HG02798 (cell line): ENCODE measurements around the gene PLCB1.
"Not testable (repeated sequence)": the region's sequence is repeated elsewhere in the genome, so short reads cannot be mapped to it uniquely, and the experiment has no call there.

Experiments
- ATAC-seq: cut with Tn5 transposase; IDR thresholded peaks from one replicate; pipeline ENCODE4 v1.9.1; 2021; ENCODE audit warnings: mild to moderate bottlenecking; ENCODE audit not compliant: unreplicated experiment, poor library complexity

Gene PLCB1

DNA sequence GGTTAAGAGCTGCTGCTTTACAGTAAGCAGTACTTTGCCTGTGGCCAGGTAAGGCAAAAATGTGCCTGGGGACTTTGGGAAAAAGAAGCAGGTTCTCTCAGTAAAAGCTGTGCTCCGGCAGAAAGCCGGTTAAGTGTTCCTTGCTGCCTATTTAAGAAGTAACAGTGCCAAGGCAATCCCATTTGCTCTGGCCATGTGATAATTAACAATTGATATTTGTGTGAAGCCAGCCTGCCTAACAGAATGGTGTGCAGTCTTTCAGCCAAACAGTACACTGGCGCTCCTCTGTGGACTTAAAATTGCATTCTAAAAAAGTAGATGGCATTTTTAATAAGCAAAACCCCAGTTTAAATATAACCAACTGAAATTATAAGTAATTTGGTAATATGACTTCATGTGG, 430.3 kb downstream of the PLCB1 start:
- ATAC-seq: no peak

DNA sequence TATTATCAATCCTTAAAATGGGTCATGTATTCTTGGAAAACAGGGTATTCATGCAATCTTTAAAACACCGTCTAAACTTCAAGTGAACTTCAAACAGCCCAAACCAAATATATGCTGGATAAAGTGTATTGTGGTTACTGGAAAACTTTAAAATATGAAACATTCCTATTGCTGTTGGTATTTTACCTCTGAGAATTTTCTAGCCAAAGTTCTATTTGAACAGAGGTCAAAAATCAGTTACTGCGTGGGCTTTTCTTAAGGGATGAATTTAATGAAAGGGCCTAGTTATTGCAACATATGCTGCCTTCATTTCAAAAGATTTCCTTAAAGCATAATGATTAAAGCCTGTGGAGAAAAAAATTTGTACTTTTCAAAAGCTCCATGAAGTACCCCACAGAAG, 436.0 kb downstream of the PLCB1 start:
- ATAC-seq: no peak

DNA sequence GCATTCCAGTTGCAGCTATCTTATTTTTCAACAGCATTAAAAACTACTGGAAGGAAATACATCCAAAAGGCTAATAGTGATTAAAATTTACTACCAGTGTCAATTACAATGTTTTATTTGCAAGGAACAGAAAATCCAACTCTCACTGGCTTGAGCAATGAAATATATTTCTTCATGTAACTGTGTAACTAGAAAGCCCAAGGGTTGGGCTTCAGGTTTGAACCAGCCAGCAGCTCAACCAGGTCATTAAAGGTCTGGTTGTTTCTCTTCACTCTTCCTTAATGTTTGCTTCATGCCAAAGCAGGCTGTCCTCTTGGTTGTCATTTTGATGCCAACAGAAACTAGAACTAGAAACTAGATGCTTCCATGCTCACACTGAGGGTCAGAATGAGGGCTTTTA, 437.7 kb downstream of the PLCB1 start:
- ATAC-seq: no peak

DNA sequence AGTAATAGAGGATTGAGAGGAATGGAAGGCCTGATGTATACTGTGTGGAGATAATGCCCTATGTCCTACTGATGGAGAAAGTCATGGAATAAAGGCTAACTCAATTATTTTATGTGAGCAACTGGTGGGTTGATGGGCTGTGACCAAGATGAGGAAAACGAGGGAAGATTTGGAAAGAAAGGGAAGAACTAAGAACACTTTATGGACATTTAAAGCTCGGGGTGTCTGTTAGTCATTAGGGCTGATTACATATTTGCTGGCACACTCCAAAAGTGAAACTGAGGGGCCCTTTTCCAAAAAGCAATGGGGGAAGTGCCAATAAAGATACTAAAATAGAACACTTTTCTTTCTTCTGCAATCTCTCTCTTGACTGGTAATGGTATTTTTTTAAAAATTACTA, 439.5 kb downstream of the PLCB1 start:
- ATAC-seq: no peak

DNA sequence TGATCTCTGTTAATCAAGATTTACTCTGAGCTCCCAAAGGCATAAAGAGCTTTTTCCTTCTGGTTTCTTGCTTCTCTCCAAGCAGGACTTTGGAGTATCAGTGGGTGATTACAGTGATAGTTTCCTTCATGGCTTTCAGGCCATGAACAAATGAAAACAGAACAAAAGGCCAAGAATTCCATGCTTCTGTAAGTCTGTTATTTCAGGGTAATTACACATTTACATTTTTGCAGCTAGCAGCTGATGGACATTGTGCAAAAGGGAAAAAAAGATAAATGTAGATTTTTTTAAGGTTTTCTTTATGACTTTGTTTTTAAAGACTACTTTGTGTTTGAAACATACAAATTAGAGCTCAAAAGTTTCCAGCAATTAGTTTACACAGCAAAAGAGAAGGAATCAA, 441.6 kb downstream of the PLCB1 start:
- ATAC-seq: no peak

DNA sequence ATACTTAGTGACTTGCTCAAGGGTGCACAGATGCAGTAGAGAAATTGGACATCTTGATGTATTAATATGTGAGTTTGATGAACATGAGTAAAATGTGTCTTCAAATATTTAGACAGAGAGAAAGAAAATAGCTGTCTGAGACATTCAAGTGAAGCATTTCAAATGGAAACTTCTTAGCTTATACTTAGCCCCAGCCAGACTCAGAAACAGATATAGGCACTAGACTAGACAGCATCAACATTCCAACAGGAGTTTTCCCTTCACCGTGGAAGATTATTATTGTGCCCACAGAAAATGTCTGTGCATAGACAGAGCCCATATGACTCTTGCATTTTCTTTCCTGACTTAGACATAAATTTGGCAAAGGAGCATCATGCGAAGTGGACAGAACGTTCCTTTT, 443.0 kb downstream of the PLCB1 start:
- ATAC-seq: no peak

DNA sequence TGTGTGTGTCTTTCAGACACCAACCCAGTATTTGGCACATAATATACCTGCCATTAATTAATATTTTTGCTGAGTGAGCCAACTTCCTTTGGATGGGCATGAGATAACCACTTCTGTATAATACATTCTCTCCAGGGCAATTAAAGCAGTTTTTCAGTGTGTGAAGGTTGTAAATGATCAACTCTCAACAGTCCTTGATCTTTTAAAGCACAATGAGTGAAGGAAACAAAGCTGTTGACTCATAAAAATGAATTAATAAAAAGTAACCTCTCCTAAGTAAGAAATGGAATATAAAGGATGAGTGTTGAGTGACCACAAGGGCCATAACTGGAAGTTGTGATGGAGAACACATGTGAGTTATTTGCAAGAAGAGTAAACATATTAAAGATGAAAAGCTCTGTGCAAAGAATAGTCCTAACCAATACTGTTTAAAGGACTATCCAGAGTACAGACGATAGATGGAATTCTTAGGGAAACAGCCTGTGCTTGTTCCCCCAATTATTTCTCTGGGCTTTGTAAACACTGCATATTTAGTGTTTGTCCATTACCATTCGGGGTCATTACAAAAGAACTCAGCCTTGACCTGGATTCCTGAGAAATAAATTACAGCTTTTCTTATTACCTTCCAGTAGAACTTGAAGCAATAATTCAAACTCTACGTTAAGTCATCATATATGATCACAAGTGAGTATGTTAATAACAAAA, 446.2 kb downstream of the PLCB1 start:
- no peak for ATAC-seq

DNA sequence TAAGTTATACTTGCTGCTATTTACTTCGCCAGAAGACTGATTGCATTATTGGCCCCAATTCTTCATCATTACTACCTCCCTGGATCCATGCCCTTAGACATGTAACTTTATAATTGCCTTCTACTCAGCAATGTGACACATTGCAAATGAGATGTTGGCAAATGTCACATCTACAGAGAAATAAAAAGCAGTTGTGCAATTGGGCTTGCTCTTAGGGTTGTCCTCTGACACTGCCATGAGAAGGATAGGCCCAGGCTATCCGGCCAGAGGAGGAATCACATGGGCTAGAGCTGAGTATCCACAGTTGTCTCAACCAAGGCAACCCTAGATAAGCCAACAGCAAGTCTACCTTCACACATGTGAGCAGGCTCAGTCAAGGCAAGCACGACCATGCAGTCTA, 447.0 kb downstream of the PLCB1 start:
- ATAC-seq: no peak

DNA sequence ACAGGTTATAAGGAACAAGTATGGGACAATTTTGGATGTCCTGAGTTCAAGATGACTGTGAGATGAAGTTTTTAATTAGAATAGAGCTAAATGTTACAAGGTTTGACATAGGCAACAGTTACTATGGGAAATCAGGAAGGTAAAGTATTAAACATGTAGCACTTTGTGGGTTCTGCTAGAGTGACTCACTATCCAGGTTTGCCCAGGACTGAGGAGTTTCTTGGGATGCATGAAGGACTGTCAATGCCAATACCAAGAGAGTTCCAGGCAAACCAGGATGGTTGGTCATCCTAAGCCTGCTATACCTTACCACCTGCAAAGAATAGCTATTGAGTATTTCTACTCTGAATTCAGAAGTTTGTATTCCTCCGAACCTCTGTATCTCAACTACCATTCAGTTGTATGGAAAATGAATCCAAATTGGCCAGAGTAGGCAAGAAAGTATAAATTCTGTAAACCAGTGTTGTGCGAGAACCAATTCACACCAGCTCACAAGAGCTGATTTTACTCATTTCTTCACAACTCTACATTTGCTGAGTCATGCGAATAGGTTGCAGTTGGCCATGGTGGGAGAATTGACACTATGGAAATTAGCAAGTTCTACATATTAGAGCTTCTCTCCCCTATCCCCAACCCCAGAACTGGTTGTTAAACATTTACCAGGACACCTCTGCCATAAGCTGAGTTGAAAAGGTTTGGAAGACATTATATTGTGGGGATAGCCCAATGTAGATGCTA, 449.5 kb downstream of the PLCB1 start:
- no peak for ATAC-seq

DNA sequence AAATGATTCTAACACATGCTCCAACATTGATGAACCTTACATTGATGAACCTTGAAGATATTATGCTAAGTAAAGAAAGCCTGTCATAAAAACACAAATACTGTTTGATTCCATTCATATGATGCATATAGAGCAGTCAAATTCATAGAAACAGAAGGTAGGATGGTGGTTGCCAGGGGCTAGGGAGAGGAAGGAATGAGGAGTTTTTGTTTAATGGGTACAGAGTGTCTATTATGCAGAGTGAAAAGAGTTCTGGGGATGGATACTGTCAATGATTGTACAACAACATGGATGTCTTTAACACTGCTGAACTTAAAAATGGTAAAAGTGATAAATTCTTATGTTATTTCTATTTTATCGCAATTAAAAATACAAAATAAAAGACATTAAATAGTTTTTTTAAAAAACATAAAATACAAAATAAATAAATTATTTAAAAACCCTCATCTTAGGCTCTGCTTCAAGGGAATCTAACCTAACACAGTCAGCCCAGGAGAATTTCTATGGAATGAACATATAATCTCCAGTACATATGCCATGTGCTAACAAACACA, 451.0 kb downstream of the PLCB1 start:
- ATAC-seq: no peak

DNA sequence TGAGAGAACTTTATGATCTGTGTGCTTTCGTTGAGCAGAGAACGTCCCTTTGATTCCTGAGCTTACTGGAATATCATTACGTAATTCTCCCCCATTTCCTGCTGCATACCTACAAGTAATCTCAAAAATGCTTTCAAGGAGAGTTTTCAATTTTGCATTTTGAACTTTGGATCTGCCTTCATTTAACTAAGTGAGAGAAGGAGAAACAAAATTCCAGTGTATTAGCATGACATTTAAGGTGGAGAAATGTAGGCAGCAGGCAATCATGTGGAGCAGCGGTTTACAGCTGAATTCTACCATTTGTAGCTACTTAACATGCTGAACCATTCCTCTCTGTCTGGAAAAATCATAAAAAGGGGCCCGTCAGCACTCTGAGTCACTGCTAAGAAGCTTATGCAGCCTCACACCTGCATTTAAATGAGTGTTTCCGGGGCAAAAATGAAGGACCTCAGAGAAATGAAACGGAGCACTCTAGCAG, 451.5 kb downstream of the PLCB1 start:
- no peak for ATAC-seq

DNA sequence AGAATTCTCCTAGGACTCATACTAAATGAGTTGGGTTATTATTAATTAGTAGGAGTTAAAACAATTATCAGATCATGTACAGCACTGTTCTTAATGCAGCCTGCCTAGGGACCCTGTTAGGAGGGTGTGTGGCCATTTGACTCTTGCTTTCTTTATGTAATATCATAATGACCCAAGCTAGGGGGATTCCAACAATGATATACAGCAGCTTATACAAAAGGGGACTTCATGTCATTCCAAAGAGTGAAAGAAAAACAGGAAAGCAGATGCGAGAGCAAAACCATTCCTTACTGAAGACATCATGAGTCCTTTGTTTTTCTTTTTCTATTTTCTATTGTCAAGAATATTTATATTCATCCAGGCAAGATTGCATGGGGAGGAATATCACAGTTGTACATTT, 455.2 kb downstream of the PLCB1 start:
- no peak for ATAC-seq

DNA sequence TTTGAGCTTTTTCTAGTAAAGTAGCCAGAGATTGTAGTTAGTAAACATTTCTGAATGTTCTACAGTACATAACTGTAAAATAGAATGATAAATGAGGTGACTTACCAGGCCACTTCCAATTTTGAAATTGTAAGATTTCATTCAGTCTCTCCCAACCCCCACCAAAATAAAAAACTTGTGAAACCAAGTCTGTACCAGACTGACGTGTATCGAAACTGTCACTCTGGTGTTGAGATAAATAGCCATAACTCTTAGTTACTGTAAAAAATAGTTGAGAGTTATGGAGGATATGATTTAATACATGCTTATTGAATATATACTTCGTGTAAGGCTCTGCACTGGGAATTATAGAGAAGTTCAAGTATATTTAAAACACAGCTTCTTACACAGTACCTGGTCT, 455.7 kb downstream of the PLCB1 start:
- no peak for ATAC-seq

DNA sequence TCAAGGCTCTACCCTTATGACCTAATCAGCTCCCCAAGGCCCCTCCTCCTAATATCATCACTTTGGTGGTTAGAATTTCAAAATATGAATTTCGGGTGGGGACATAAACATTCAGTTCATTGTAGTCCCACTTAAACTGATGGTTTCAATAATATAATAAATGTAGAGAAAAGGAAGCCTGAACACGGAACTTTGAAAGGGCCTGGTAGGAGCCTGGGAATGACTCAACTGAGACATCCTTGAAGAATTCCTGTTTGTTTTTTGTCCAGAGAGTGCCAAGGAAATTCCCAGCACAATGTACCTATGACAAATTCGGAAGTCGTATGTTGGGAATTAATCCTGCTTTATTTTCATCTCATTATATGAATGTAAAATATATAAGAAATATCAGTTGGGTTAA, 457.9 kb downstream of the PLCB1 start:
- no peak for ATAC-seq

DNA sequence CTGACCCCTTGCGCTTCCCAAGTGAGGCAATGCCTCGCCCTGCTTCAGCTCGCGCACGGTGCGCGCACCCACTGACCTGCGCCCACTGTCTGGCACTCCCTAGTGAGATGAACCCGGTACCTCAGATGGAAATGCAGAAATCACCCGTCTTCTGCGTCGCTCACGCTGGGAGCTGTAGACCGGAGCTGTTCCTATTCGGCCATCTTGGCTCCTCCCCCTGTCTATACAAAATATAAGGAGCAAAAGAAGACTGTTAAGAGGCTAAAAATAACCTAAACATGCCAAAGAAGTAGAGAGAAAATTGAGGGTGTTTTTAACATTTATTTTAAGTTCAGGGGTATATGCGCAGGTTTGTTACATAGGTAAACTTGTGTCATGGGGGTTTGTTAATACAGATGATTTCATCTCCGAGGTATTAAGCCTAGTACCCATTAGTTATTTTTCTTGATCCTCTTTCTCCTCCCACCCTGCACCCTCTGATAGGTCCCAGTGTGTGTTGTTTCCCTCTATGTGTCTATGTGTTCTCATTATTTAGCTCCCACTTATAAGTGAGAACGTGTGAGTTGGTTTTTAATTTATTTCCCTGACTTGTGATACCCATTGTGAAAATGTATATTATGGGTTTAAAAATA, 469.0 kb downstream of the PLCB1 start:
- not testable (repeated sequence) for ATAC-seq

DNA sequence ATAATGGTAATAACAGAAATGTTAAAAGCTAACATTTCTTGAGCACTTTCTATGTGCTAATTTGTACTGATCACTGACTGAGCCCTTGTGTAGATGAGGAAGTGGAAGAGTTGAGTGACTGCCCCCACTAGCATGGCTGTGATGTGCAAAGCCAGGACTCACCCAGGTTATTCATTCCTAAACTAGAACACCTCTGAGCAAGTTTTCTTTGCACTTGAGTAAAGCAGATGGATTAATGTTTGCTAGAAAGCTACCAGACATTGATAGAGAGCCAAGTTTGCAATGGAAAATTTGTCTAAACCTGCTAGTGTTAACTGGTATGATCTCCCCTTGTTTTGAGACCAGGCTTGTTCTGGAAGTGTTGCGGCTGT, 469.5 kb downstream of the PLCB1 start:
- ATAC-seq: peak; percentile 88

DNA sequence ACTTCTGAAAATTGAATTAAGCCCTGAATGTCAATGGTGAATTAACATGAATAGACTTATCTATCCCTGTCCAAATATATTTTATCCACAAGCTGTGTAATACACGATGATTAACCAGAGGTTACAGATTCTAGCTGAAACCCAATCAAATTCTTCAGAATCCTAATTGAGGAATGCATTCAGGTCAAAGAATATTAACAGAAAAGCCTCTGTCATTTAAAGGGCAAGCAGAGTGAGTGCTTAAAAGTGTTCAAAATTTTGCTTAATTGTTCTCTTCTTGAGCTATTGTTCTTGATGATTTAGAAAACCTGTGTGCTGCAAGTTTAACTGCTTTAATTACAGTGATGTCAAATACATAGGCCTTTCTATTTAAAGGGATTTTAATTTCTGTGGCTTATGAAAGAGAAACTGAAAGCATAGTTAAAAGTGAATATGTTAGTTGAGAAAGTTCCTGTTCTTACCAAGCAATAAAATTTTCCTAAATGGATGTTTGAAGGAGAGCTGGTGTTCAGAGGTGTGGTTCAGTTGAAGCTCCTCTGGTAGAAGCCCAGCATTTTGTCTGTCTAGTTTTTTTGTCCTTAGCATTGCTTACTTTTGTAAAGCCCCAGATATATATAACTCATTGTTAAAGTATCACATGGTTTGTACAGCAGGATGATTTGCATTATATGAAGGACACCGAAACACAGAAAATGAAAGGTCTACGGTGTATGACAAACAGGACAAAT, 470.5 kb downstream of the PLCB1 start:
- ATAC-seq: peak; percentile 86

DNA sequence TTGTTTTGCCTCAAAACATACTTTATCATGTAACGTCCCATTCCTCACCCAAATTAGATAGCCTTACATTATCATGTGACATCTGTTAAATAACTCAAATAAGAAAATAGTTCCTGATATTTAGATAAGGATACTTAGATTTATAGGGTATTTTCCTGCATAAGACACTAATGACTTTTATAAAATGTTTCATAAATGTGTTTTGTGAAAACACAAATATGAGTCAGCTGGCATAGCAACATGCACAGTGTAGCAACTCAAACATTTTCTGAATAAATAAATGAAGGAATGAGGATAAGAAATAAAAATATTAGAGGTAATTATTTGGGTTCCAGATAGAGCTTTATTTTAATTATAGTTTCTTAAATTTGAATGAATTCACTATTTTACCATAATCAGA, 476.4 kb downstream of the PLCB1 start:
- ATAC-seq: no peak

DNA sequence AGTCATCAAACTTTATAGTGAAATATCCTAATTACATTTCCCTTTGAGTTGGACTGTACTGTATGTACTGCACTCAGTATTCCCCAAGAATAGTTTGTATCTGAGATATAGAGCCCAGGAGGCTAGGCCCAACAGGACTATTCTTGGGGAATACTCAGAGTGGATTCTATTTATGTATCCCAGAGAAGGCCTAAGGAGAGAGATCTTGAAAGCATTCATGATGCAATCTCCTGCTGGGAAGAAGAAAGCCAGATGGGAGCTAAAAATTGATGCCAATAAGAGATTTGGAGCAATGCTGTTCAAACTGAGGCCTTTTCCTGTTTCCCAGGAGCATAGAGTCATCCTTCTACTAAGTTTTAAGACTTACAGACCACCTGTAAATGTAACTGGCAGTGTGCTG, 484.7 kb downstream of the PLCB1 start:
- no peak for ATAC-seq

DNA sequence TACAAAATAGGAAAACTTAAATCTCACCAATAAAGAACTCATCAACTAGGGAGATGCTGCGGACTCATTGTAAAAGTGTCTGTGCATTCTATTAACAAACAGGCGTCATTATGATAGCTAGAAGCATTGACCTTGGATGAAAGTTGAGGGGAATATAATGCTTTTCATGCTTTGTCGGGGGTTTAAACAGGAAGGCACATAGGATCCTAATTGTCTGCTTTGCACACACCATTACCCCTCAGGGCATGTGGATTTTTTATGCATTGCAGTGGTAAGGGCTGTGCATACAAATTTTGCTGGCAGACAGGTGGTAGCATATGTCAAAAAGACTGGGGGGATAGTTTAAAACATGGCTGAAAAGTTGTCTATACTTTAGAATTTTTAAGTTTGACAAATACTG, 488.9 kb downstream of the PLCB1 start:
- no peak for ATAC-seq

DNA sequence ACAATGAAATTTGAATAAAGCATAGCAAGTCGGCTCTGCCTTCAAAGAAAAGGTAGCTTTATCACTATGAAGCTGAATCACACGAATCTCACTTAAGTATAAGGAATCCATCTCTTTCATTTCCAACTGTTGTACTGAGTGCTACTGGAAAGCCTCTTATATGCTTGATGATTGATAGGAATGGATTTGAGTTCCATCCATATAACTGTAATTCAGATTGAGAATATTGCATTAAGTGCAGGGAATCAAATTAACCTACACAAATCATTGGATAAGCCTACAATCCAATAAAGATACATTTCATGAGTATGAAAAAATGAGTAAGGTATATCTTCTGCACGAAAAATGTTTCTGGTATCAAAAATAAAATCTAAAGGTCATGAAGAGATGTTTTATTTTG, 492.0 kb downstream of the PLCB1 start:
- ATAC-seq: no peak
